NT2/D1 (cell line): ENCODE data around the gene OIT3.

Experiments used
- DNase-seq: peaks from one replicate; pipeline ENCODE4 v3.0.0-alpha.2; 2011; ENCODE audit warnings: low read depth, low spot score
- H3K27me3 ChIP-seq: 2 replicates; pipeline ENCODE4 v1.6.0; 2011; ENCODE audit warnings: mild to moderate bottlenecking; ENCODE audit not compliant: insufficient read length, insufficient read depth
- H3K36me3 ChIP-seq: 2 replicates; pipeline ENCODE4 v1.6.1; 2011; ENCODE audit warnings: mild to moderate bottlenecking, low read length, mixed read lengths; ENCODE audit not compliant: insufficient read depth, insufficient read length
- H3K4me1 ChIP-seq: 2 replicates; pipeline ENCODE4 v1.5.1; 2011; ENCODE audit not compliant: insufficient read depth, insufficient read length
- H3K4me3 ChIP-seq: 2 replicates; pipeline ENCODE4 v1.5.1; 2011; ENCODE audit warnings: low read depth; ENCODE audit not compliant: insufficient read length
- H3K9ac ChIP-seq: 2 replicates; pipeline ENCODE4 v1.6.0; 2011; ENCODE audit warnings: low read depth; ENCODE audit not compliant: insufficient read length
- H3K9me3 ChIP-seq: 2 replicates; pipeline ENCODE4 v1.5.1; 2011; ENCODE audit warnings: mild to moderate bottlenecking, low read length; ENCODE audit not compliant: insufficient read depth
- SUZ12 ChIP-seq: IDR thresholded peaks from 2 replicates; pipeline ENCODE4 v1.6.1; 2011; ENCODE audit not compliant: insufficient read length, insufficient read depth; ENCODE audit errors: extremely low read depth
- YY1 ChIP-seq: IDR thresholded peaks from 2 replicates; pipeline ENCODE4 v1.6.1; 2011; ENCODE audit not compliant: insufficient read length, insufficient read depth
- ZNF274 ChIP-seq: IDR thresholded peaks from 2 replicates; pipeline ENCODE4 v1.6.1; 2011; ENCODE audit warnings: mild to moderate bottlenecking, low read depth, low read length

OIT3 gene

DNA sequence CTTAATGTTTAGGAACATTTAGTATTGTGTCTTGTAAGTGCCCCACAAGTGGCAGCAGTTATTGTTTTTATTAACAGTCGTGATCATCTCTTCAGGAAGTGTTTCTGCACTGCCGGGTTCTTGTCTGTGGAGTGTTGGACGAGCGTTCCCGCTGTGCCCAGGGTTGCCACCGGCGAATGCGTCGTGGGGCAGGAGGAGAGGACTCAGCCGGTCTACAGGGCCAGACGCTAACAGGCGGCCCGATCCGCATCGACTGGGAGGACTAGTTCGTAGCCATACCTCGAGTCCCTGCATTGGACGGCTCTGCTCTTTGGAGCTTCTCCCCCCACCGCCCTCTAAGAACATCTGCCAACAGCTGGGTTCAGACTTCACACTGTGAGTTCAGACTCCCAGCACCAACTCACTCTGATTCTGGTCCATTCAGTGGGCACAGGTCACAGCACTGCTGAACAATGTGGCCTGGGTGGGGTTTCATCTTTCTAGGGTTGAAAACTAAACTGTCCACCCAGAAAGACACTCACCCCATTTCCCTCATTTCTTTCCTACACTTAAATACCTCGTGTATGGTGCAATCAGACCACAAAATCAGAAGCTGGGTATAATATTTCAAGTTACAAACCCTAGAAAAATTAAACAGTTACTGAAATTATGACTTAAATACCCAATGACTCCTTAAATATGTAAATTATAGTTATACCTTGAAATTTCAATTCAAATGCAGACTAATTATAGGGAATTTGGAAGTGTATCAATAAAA is 38.9 kb downstream of the OIT3 start:
- no peaks in the 10 kb centered on the region for H3K4me1 ChIP-seq
- TF ChIP-seq ZNF274 (no peak), YY1 (no peak), SUZ12 (no peak)
- no peak overlapping the region for H3K4me3 ChIP-seq
- DNase-seq: no peak
- H3K36me3 ChIP-seq: no peaks in the 10 kb centered on the region
- no peaks in the 10 kb centered on the region for H3K9me3 ChIP-seq
- H3K9ac ChIP-seq: no peak overlapping the region
- H3K27me3 ChIP-seq: no peaks in the 10 kb centered on the region

DNA sequence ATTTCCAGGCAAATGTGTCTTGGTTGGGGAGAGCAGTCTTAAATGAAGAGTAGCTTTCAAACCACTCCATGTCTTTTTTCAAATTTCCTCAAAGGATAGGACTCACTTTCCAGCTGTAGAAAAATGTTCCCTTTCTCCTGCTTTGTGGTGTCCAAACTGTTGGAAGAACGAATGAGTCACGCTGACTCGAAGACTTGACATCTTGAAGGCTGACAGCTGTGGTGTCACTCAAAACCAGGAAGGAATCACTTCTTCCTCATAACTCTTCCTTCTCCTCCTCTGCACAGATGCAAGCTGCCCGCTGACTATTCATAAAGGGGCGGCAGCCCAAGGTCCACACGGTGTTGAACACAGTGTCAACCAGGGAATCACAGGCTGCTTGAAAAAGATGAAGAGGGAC is 41.8 kb downstream of the OIT3 start:
- Histone ChIP-seq H3K4me1 (no peaks in the 10 kb centered on the region), H3K27me3 (no peaks in the 10 kb centered on the region), H3K9me3 (no peaks in the 10 kb centered on the region), H3K4me3 (no peak overlapping the region), H3K9ac (no peak overlapping the region), H3K36me3 (no peaks in the 10 kb centered on the region)
- TF ChIP-seq YY1 (no peak), SUZ12 (no peak), ZNF274 (no peak)
- DNase-seq: no peak

DNA sequence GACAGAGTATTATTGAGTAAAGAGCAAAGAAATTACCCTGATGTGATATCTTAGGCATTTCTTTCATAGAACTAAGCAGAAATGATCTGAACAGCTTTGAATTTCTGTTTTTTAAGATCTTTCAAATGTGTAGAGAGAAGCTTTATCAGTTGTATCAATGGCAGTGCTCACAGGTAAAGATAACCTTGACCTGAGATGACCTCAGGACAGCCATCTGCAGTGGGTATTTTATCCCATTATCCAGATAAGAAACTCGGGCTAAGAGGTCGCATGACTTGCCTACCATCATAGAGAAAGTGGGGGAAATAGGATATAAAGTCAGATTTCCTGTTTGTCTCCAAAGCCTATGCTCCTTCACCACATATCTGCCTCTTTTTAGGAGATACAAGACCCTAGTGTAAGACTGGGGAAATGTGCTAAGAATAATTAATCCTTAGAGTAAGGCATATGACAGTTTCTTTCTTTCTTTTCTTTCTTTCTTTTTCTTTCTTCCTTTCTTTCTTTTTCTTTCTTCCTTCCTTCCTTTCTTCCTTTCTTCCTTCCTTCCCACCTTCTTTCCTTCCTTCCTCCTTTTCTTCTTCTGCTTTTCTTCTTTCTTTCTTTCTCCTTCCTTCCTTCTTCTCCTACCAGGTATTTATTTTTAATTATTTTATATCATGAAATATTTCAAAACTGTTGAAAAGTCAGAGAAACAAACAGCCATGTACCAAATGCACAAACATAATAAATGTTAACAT is 50.1 kb downstream of the OIT3 start:
- Histone ChIP-seq H3K36me3 (no peaks in the 10 kb centered on the region), H3K4me1 (no peaks in the 10 kb centered on the region), H3K9me3 (no peaks in the 10 kb centered on the region), H3K9ac (no peak overlapping the region), H3K27me3 (no peaks in the 10 kb centered on the region), H3K4me3 (no peak overlapping the region)
- no peak for TF ChIP-seq YY1
- TF ChIP-seq ZNF274: no peak
- TF ChIP-seq SUZ12: no peak
- no peak for DNase-seq

DNA sequence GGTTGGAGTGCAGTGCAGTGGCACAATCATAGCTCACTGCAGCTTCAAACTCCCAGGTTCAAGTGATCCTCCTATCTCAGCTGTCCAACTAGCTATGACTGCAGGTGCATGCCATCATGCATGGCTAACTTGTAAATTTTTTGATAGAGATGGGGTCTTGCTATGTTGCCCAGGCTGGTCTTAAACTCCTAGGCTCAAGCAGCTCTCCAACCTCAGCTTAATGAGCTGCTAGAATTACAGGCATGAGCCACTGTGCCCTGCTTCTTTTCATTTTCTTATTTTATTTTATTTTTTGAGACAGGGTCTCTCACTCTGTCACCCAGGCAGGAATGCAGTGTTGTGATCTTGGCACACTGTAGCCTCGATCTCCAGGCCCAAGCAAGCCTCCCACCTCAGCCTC is 53.4 kb downstream of the OIT3 start:
- no peaks in the 10 kb centered on the region for H3K36me3 ChIP-seq
- H3K27me3 ChIP-seq: no peaks in the 10 kb centered on the region
- TF ChIP-seq ZNF274 (no peak), YY1 (no peak), SUZ12 (no peak)
- H3K4me3 ChIP-seq: no peak overlapping the region
- no peaks in the 10 kb centered on the region for H3K9me3 ChIP-seq
- no peak overlapping the region for H3K9ac ChIP-seq
- H3K4me1 ChIP-seq: no peaks in the 10 kb centered on the region
- DNase-seq: no peak

DNA sequence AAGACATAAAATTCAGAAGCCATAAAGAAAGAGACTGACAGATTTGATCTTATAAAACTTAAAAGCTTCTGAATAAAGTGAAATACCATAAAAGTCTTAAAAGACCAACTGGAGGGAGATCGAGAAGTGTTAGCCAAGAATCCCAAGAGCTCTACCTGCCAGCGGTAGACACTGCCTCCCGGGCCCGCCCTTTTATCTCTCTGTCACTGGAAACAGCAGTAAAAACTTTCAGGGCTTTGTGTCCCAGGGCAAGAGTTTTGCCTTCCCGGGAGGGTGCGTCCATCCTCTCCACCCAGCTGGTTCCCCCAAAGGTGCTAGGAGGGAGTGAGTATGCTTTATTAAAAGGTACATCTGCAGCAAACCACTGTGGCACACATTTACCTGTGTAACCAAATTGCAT is 55.2 kb downstream of the OIT3 start:
- H3K36me3 ChIP-seq: no peaks in the 10 kb centered on the region
- DNase-seq: no peak
- TF ChIP-seq SUZ12 (no peak), ZNF274 (no peak)
- no peaks in the 10 kb centered on the region for H3K27me3 ChIP-seq
- no peak overlapping the region for H3K4me3 ChIP-seq
- H3K4me1 ChIP-seq: no peaks in the 10 kb centered on the region
- no peaks in the 10 kb centered on the region for H3K9me3 ChIP-seq
- H3K9ac ChIP-seq: no peak overlapping the region

DNA sequence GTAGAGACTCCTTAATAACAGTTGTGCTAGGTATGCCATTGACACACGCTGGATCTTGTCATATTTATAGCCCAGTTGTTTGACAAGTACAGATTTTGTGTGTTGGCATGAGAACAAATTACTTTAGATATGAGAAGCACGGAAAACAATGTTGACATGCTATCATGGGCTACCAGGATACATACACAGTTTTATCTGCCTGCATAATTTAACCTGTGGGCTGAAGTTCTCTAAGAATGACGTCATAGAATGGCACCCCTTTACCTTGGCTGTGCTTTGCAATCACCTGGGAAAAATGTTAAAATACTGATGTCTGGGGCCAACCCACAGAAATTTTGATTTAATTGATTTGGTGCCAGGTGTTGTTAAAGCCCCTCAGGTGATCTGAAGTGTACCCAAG is 58.2 kb downstream of the OIT3 start:
- no peak for DNase-seq
- H3K36me3 ChIP-seq: no peaks in the 10 kb centered on the region
- no peaks in the 10 kb centered on the region for H3K9me3 ChIP-seq
- H3K4me3 ChIP-seq: no peak overlapping the region
- no peaks in the 10 kb centered on the region for H3K4me1 ChIP-seq
- H3K9ac ChIP-seq: no peak overlapping the region
- TF ChIP-seq ZNF274: no peak
- TF ChIP-seq SUZ12: no peak
- TF ChIP-seq YY1: no peak
- H3K27me3 ChIP-seq: no peaks in the 10 kb centered on the region

DNA sequence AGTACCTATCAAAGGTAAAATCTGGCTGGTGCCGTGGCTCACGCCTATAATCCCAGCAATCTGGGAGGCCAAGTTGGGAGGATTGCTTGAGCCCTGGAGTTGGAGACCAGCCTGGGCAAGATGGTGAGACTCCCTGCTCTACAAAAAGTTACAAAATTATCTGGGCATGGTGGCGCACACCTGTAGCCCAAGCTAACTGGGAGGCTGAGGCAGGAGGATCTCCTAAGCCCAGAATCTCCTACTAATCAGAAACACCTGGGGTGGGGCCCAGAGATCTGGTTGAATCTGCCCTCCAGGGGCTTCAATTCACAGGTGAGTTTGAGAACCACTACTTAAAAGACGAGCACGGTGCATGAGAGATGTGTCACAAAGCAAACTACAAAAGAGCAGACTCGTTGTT is 58.6 kb downstream of the OIT3 start:
- no peak for DNase-seq
- no peak for TF ChIP-seq SUZ12
- TF ChIP-seq ZNF274: no peak
- H3K9me3 ChIP-seq: no peaks in the 10 kb centered on the region
- H3K4me1 ChIP-seq: no peaks in the 10 kb centered on the region
- H3K27me3 ChIP-seq: no peaks in the 10 kb centered on the region
- H3K9ac ChIP-seq: no peak overlapping the region
- H3K36me3 ChIP-seq: no peaks in the 10 kb centered on the region
- no peak overlapping the region for H3K4me3 ChIP-seq
